HG03060 (cell line): ENCODE measurements around the gene XRCC5.
A peak's percentile ranks its signal among the peaks of the same experiment; 100 is the strongest.
"Not testable (repeated sequence)": the region's sequence is repeated elsewhere in the genome, so short reads cannot be mapped to it uniquely, and the experiment has no call there.

Source experiments
- ATAC-seq: cut with Tn5 transposase; IDR thresholded peaks from one replicate; pipeline ENCODE4 v1.9.1; 2021; ENCODE audit warnings: low read depth, moderate number of reproducible peaks; ENCODE audit not compliant: unreplicated experiment

XRCC5 gene

DNA sequence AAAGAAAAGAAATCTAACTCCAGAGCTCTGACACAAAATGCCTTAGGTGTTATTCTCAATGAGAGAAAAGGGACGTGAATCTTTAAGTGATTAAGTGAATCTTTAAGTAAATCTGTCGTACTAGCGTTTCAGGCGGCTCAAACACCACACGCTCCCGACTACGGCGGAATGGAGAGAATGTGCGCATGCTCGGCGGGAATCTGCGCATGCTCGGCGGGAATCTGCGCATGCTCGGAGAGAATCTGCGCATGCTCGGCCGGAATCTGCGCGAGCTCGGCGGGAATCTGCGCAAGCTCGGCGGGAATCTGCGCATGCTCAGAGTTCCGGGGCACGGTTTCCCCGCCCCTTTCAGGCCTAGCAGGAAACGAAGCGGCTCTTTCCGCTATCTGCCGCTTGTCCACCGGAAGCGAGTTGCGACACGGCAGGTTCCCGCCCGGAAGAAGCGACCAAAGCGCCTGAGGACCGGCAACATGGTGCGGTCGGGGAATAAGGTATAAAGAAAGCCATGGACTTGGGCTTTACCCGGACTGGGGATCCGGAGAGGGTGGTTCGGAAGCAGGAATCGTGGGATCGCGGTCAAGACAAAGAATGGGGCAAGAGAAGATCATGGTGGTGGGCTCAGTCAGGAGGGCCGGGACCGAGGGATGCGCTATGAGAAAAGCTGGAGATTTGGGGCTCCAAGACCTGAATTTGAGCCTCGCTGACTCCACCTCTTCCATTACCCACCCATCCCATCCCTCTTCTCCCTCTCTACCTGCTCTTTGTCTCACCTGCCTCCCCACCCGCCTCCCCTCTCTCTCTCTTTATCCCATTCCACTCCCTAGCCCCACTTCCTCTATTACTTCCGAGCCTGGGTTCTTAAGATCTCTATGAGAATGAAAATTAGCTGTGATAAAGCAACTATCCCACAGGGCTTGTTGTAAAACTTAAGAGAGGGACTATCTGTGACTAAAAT is at the start of gene XRCC5:
TSS of gene XRCC5 (plus strand) at position 382 of the 955 bp plus-strand sequence. CDS start at position 471, 89 bp downstream.
- peak; percentile 30 for ATAC-seq

DNA sequence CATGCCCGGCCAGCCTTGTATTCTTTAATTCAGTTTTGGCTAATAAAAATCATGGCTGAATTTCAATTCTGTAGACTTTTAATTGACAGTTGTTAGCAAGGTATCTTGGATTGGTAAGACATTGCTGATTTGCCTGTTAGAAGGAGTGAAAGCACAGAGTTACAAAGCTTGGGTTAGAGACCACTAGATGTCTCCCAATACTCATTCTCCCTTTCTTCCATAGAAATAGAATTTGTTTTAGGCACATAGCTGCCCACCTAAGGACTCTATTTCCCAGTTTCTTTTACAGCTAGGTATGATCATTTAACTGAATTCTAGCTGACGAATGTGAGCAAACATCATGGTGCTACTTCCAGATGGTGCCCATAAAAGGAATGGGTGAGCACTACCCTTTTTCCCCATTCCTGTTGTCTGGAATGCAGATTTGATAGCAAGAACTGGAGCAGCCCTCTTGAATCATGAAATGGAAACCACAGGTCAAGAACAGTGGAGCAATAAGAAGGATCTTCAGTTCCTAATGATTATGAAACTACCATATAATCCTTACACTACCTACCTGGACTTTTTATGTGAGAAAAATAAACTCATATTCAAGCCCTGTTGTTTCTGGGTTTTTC is 45.0 kb upstream of the XRCC5 start:
- ATAC-seq = no peak

DNA sequence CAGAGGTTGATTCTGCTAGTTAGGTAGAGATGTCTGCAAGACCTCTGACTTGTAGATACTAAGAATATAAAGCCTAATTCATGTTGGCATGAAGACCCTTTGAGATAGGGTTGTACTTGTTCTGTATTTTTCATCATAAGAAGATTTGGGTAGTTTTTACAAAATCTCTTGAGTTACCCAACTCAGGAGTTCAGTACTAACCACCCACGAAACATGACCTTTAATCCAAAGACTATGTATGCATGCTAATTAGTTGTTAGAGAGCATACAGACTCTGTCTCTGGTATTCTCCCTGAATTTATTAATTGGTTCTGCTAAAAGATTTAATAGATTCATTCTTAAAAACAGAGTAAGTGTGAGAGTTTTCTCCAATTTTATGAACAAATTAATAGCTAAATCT is 44.5 kb upstream of the XRCC5 start:
- ATAC-seq = no peak

GRCh38 chr2:216066230-216066629 is 42.9 kb upstream of the XRCC5 start:
- ATAC-seq = no peak

- no peak for ATAC-seq
Measured at GRCh38 chr2:216069028-216069427, 40.1 kb upstream of the XRCC5 start.

DNA sequence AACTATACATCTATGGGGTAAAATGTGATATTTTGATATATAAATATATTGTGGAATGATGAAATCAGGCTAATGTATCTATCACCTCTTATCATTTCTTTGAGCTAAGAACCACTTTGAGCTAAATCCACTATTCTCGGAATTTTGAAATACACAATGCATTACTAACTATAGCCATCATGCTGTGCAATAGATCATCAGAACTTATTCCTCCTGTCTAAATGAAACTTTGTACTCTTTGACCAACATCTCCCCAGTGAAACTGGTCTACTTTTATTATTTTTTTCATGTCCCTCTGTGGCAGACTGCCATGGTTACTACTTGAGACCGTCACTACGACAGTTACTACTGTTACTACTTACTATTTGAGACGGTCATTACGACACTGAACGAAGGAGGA is 39.0 kb upstream of the XRCC5 start:
- ATAC-seq = no peak

- ATAC-seq = no peak
Measured at GRCh38 chr2:216071111-216071851, 37.9 kb upstream of the XRCC5 start.

DNA sequence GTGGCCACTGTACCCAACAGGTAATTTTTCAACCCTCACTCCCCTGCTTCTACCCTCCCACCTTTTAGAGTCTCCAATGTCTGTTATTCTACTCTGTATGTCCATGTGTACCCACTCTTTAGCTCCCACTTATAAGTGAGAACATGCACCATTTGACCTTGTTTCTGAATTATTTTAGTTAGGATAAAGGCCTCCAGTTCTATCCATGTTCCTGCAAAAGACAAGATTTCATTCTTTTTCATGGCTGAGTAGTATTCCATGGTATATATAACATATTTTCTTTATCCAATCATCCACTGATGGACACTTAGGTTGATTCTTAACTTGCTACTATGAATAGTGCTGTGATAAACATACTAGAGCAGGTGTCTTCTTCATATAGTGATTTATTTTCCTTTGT is 36.7 kb upstream of the XRCC5 start:
- ATAC-seq = no peak

DNA sequence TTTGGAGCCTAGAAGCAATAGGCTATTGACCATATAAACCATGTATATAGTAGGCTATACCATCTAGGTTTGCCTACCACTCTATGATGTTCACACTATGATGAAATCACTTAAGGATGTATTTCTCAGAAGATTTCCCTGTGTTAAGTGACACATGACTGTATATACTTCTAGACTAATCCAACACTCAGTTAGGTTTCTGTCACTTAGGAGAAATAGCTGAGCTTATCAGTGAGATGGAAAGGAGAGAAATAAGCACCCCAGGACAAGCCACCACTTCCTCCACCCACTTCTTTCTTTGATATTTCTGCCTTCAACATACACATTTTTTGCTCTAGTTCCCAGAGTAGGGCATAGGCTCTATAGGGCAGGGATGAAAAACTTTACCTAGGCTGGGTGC is 35.4 kb upstream of the XRCC5 start:
- ATAC-seq = no peak

DNA sequence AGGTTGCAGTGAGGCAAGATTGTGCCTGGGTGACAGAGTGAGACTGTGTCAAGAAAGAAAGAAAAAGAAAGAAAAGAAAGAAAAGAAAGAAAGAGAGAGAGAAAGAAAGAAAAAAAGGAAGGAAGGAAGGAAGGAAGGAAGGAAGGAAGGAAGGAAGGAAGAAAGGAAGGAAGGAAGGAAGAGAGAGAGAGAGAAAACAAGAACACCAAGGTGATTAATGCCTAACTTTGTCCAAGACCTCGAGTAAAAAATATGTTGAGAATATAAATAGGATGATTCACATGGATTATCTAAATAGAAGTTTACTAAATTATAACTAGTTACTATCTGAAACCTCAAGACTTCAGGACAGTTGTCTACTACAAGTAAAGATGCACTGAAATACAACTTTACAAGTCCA is 34.8 kb upstream of the XRCC5 start:
- no peak for ATAC-seq

- ATAC-seq = no peak
Measured at GRCh38 chr2:216074794-216075193, 34.4 kb upstream of the XRCC5 start.

- no peak for ATAC-seq
Measured at GRCh38 chr2:216075510-216076485, 33.4 kb upstream of the XRCC5 start.

GRCh38 chr2:216078776-216079175 is 30.4 kb upstream of the XRCC5 start:
- ATAC-seq = no peak

DNA sequence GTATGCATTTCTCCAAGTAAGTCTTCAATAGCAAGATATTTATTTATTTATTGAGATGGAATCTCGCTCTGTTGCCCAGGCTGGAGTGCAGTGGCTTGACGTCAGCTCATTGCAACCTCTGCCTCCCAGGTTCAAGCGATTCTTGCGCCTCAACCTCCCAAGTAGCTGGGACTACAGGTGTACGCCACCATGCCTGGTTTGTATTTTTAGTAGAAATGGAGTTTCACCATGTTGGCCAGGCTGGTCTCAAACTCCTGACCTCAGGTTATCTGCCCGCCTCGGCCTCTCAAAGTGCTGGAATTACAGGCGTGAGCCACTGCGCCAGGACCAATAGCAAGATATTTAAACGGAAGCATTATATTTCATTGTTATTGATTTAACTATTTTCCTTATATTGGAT is 29.1 kb upstream of the XRCC5 start:
- not testable (repeated sequence) for ATAC-seq

DNA sequence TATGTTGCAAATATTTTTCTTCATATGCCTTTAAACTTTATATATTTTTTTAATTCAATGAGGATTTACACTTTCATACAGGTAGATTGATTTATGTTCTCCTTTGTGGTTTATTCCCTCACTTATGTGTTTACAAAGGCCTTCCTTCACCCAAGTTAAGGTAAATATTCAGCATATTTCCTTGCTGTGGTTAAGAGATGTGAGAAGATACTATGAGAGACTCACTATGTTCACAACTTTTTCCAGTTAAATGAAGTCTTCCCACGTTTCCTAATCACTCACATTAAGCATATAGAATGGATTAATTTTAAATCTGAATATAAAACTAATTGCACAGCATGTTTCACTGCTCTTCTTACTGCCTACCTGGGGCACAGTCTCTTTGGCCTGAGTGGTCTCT is 28.1 kb upstream of the XRCC5 start:
- peak; percentile 10 for ATAC-seq

DNA sequence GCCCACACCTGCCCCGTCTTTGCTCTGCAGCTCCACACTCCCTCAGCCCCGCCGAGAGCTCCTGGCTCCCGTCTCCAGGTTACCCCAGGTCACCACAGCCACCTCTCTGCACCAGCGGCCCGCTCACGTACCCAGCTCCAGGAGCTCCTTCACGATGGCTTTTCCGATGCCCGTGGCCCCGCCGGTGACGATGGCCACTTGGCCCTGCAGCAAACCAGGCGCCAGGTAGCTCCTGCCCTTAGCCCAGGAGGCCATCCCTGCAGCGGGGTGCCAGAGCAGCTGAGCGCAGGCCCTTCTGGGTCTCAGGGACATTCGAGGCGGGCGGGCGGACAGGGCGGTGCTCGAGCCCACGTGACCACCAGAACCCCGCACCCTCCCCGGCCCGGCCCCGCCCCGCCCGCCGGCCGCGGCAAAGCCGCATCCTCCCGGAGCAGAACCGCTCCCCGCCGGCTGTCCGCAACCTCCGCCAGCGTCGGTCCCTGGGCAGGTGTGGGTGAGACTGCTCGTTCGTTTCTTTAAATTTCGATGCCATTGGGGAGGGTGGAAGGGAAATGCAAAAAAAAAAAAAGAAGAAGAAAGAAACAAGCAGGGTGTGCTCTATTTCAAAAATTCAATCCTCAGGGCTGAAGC is 27.5 kb upstream of the XRCC5 start, which contains the start of the genes PECR and TMEM169:
TSS of gene PECR (minus strand) at position 323 of the 630 bp plus-strand sequence. CDS start at position 255, 68 bp downstream.
TSS of gene TMEM169 (plus strand) at position 433 of the 630 bp plus-strand sequence. CDS start 14,045 bp downstream, outside the sequence.
- peak; percentile 69 for ATAC-seq

DNA sequence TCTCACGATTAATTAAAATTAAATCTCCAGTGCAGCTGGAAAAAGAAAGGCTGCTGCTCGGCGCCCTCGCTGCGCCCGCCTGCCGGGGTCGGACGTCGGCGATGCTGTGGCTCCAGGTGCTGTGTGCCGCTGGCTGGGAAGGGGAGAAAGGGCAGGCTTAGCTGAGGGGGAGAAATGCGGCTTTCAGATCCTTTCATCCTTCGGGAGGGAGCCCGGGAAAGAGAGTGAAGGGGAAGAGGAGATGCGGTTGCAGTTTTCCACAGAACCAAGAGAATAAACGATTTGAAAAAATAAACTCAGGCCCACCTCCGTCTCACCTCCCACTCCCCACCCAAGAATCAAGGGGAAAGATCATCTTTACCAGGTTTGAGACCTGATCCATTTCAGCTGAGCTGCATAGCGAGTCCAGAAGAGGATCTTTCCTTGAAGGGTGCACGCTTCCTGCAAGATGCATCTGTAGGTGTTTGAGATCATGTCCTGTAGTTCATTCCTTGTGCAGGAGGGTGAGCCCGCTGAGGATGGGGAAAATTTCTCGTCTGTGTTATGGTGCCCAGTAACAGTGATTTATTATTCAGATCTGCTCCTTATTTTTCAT is 26.9 kb upstream of the XRCC5 start:
- no peak for ATAC-seq

DNA sequence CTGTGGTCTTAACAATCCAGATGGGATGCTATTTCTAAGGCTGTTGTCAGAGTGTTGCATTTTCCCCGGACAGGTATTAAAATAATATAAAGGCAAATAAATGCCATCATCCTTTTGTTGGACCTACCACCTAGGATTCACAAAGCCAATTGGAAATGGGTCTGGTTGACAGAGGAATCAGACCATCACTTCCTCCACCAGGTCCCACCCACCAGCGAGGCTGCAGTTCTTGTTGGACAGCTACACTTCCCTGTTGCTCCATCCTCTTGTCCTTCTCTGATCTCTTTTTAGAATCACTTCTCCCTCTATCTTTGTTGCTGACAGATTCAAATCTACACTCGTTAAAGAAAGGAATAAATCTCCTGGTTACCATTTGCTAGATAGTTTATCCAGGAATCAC is 26.3 kb upstream of the XRCC5 start:
- no peak for ATAC-seq
